Adrenal gland (tissue), 5 donors: Measurements from ENCODE around the gene COL1A1.

Experiments used
- POLR2A ChIP-seq, 2 donors: fragments of 450-650 bp; IDR thresholded peaks; one replicate each; pipeline ENCODE4 v1.6.1; 2017; ENCODE audit warnings: antibody characterized with exemption in 2 of 2, mild to moderate bottlenecking in 2 of 2, moderate library complexity in 1 of 2
- TF ChIP-seq, protein P1 (sequence below), 6 experiments: fragments of 450-650 bp in 4 of 6; fragments of 200-600 bp in 2 of 6; sonication (generic) in 1 of 6; IDR thresholded peaks; 1 replicate in 5 of 6; 2 replicates in 1 of 6; pipeline versions ENCODE4 v1.5.1 to v1.8.0; 2016 to 2021; ENCODE audit warnings: antibody characterized with exemption in 6 of 6, mild to moderate bottlenecking in 2 of 6, moderate library complexity in 1 of 6
- donor health status: DM: no; HTN: no; CAD: no.

- TF ChIP-seq, protein P1, sequence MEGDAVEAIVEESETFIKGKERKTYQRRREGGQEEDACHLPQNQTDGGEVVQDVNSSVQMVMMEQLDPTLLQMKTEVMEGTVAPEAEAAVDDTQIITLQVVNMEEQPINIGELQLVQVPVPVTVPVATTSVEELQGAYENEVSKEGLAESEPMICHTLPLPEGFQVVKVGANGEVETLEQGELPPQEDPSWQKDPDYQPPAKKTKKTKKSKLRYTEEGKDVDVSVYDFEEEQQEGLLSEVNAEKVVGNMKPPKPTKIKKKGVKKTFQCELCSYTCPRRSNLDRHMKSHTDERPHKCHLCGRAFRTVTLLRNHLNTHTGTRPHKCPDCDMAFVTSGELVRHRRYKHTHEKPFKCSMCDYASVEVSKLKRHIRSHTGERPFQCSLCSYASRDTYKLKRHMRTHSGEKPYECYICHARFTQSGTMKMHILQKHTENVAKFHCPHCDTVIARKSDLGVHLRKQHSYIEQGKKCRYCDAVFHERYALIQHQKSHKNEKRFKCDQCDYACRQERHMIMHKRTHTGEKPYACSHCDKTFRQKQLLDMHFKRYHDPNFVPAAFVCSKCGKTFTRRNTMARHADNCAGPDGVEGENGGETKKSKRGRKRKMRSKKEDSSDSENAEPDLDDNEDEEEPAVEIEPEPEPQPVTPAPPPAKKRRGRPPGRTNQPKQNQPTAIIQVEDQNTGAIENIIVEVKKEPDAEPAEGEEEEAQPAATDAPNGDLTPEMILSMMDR (IDR thresholded peaks at IDR 0.05): no peak
- no peak for TF ChIP-seq POLR2A (IDR thresholded peaks at IDR 0.05)
Observed at GRCh38 chr17:50154604-50155003, 46.8 kb downstream of the COL1A1 start.
